Measurements from ENCODE around the gene LGI2. TPM values are rescaled to one million over a fixed set of nuclear protein-coding genes. Genes with fewer than 3 reads are reported as not detected.

LGI2 gene
- total and polyA plus RNA-seq, 4 donors: 0.05 to 0.19 (median 0.08) TPM; not detected in 1

DNA sequence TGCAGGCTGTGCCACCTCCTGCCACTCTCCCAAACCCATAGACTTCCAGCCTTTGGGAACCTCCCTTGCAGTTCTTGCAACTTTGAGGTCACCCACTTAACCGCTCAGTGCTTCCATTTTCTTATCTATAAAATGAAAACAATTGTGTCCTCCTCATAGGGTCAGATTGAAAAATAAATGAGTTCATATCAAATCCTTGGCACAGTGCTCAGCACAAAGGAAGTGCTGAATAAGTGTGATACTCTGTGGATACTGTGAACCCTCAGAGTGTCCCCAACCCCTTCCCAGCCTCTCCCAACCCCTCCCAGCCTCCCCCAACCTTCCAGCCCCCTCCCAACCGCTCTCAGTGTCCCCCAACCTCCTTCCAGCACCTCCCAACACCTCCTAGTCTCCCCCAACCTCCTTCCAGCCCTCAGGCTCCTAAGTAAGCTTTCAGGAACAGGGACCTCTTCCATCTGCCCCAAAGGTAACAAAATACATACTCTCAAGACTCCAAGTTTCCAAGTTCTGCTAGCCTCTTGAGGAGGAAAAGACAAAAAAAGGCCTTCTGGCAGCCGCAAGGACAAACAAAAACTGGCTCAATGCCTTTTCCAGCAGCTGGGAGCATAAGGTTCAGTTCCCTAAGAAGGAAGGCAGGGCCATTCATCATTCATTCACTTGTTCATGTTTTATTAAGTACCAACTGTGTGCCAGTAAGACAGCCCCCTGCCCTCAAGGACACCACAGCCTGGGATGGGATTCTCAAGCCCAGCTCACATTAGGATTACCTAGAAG is 46.1 kb upstream of the LGI2 start:
- DNase-seq (ENCODE audit: low spot score): no peak
- H3K27me3 ChIP-seq (ENCODE audit: control insufficient read depth in 4 of 4, insufficient read depth in 4 of 4, low read length in 3 of 4): no peaks in the 10 kb centered on the region
- no peaks in the 10 kb centered on the region for H3K4me1 ChIP-seq (ENCODE audit: control insufficient read depth in 4 of 4, insufficient read depth in 4 of 4, low read length in 3 of 4)
- no peak for TF ChIP-seq MAX (IDR thresholded peaks at IDR 0.05)
- no peak for TF ChIP-seq JUND (IDR thresholded peaks at IDR 0.05)
- TF ChIP-seq TAF1 (conservative IDR thresholded peaks at IDR 0.05): no peak
- no peak for TF ChIP-seq GABPA (IDR thresholded peaks at IDR 0.05 in 1 of 2, conservative IDR thresholded peaks at IDR 0.05 in 1 of 2)
- TF ChIP-seq NR2F2 (IDR thresholded peaks at IDR 0.05): no peak
- TF ChIP-seq, protein P1, sequence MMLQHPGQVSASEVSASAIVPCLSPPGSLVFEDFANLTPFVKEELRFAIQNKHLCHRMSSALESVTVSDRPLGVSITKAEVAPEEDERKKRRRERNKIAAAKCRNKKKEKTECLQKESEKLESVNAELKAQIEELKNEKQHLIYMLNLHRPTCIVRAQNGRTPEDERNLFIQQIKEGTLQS (IDR thresholded peaks at IDR 0.05): no peak
- no peak for TF ChIP-seq RAD21 (IDR thresholded peaks at IDR 0.05)
- no peak for TF ChIP-seq ZBTB33 (IDR thresholded peaks at IDR 0.05)
- no peak for TF ChIP-seq EGR1 (IDR thresholded peaks at IDR 0.05; ENCODE audit: low read depth in 2 of 2)
- no peaks in the 10 kb centered on the region for H3K9me3 ChIP-seq (ENCODE audit: control insufficient read depth in 4 of 4, low read length in 3 of 4)
- H3K9ac ChIP-seq (ENCODE audit: low read depth in 1 of 2, low read length in 2 of 2): no peak overlapping the region
- no peaks in the 10 kb centered on the region for H3K36me3 ChIP-seq (ENCODE audit: control insufficient read depth in 4 of 4, insufficient read depth in 3 of 4, low read depth in 1 of 4, low read length in 3 of 4)
- H3K27ac ChIP-seq (ENCODE audit: low read depth in 1 of 2, low read length in 2 of 2): no peak overlapping the region
- H3K4me3 ChIP-seq (ENCODE audit: low read depth in 1 of 3, low read length in 3 of 3): no peak overlapping the region
- 69% methylated on average over 3 of the region's 3 CpGs for WGBS

- no peak for DNase-seq (ENCODE audit: low spot score)
- Histone ChIP-seq H3K27me3 (ENCODE audit: control insufficient read depth in 4 of 4, insufficient read depth in 4 of 4, low read length in 3 of 4) (no peaks in the 10 kb centered on the region), H3K27ac (ENCODE audit: low read depth in 1 of 2, low read length in 2 of 2) (no peak overlapping the region), H3K9me3 (ENCODE audit: control insufficient read depth in 4 of 4, low read length in 3 of 4) (no peaks in the 10 kb centered on the region), H3K4me1 (ENCODE audit: control insufficient read depth in 4 of 4, insufficient read depth in 4 of 4, low read length in 3 of 4) (no peaks in the 10 kb centered on the region), H3K36me3 (ENCODE audit: control insufficient read depth in 4 of 4, insufficient read depth in 3 of 4, low read depth in 1 of 4, low read length in 3 of 4) (no peaks in the 10 kb centered on the region), H3K4me3 (ENCODE audit: low read depth in 1 of 3, low read length in 3 of 3) (no peak overlapping the region), H3K9ac (ENCODE audit: low read depth in 1 of 2, low read length in 2 of 2) (no peak overlapping the region)
- WGBS: 74% methylated on average over 4 of the region's 4 CpGs
- TF ChIP-seq RAD21 (IDR thresholded peaks at IDR 0.05) (no peak), MAX (IDR thresholded peaks at IDR 0.05) (no peak), RXRA (IDR thresholded peaks at IDR 0.05) (no peak), EGR1 (IDR thresholded peaks at IDR 0.05; ENCODE audit: low read depth in 2 of 2) (no peak), CTCF (IDR thresholded peaks at IDR 0.05; ENCODE audit: low read depth, low read length, missing input control) (no peak), FOXA2 (IDR thresholded peaks at IDR 0.05) (no peak), HNF4G (IDR thresholded peaks at IDR 0.05) (no peak), HNF4A (conservative IDR thresholded peaks at IDR 0.05) (no peak), NR2F2 (IDR thresholded peaks at IDR 0.05) (no peak), FOXA1 (IDR thresholded peaks at IDR 0.05) (no peak), ZBTB33 (IDR thresholded peaks at IDR 0.05) (no peak), YY1 (IDR thresholded peaks at IDR 0.05) (no peak), GABPA (IDR thresholded peaks at IDR 0.05 in 1 of 2, conservative IDR thresholded peaks at IDR 0.05 in 1 of 2) (no peak), JUND (IDR thresholded peaks at IDR 0.05) (no peak), TAF1 (conservative IDR thresholded peaks at IDR 0.05) (no peak), SP1 (IDR thresholded peaks at IDR 0.05) (no peak)
- TF ChIP-seq, protein P1 (IDR thresholded peaks at IDR 0.05): no peak
- TF ChIP-seq, protein P2, sequence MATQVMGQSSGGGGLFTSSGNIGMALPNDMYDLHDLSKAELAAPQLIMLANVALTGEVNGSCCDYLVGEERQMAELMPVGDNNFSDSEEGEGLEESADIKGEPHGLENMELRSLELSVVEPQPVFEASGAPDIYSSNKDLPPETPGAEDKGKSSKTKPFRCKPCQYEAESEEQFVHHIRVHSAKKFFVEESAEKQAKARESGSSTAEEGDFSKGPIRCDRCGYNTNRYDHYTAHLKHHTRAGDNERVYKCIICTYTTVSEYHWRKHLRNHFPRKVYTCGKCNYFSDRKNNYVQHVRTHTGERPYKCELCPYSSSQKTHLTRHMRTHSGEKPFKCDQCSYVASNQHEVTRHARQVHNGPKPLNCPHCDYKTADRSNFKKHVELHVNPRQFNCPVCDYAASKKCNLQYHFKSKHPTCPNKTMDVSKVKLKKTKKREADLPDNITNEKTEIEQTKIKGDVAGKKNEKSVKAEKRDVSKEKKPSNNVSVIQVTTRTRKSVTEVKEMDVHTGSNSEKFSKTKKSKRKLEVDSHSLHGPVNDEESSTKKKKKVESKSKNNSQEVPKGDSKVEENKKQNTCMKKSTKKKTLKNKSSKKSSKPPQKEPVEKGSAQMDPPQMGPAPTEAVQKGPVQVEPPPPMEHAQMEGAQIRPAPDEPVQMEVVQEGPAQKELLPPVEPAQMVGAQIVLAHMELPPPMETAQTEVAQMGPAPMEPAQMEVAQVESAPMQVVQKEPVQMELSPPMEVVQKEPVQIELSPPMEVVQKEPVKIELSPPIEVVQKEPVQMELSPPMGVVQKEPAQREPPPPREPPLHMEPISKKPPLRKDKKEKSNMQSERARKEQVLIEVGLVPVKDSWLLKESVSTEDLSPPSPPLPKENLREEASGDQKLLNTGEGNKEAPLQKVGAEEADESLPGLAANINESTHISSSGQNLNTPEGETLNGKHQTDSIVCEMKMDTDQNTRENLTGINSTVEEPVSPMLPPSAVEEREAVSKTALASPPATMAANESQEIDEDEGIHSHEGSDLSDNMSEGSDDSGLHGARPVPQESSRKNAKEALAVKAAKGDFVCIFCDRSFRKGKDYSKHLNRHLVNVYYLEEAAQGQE (IDR thresholded peaks at IDR 0.05): no peak
These were observed 45.1 kb upstream of the LGI2 start for GRCh38 chr4:25075851-25076250.
